ENCODE measurements around the gene TLR9.

GRCh38 chr3:52256159-52256558 is 30.7 kb upstream of the TLR9 start:
- no peak for TF ChIP-seq FOXM1 (IDR thresholded peaks at IDR 0.05; ENCODE audit: borderline replicate concordance, low read depth)
- TF ChIP-seq REST (IDR thresholded peaks at IDR 0.05; ENCODE audit: low read depth), result no peak
- no peak for TF ChIP-seq NFIC (IDR thresholded peaks at IDR 0.05)
- no peak for TF ChIP-seq EP300 (IDR thresholded peaks at IDR 0.05; ENCODE audit: borderline replicate concordance)

Measured in Ishikawa (cell line).